GM15510 (cell line): ENCODE data around the gene ERCC1.

ENCODE experiments used
- POLR2A ChIP-seq: IDR thresholded peaks from 3 replicates; pipeline ENCODE4 v1.6.1; 2011; ENCODE audit warnings: borderline replicate concordance; ENCODE audit not compliant: insufficient read length; ENCODE audit errors: extremely low read depth

ERCC1 gene

GRCh38 chr19:45421947-45422498, 1.7 kb downstream of the ERCC1 start:
- no peak for TF ChIP-seq POLR2A

- no peak for TF ChIP-seq POLR2A
Measured at GRCh38 chr19:45420871-45421270, 2.8 kb downstream of the ERCC1 start.

- TF ChIP-seq POLR2A = no peak
Measured at GRCh38 chr19:45420356-45420755, 3.4 kb downstream of the ERCC1 start.

GRCh38 chr19:45419895-45420294, 3.8 kb downstream of the ERCC1 start:
- TF ChIP-seq POLR2A = no peak

GRCh38 chr19:45419396-45419795, 4.3 kb downstream of the ERCC1 start:
- peak; percentile 22 for TF ChIP-seq POLR2A

- no peak for TF ChIP-seq POLR2A
Measured at GRCh38 chr19:45418802-45419201, 4.9 kb downstream of the ERCC1 start.

- no peak for TF ChIP-seq POLR2A
Measured at GRCh38 chr19:45417151-45417550, 6.6 kb downstream of the ERCC1 start.

- no peak for TF ChIP-seq POLR2A
Measured at GRCh38 chr19:45414468-45414867, 9.2 kb downstream of the ERCC1 start.

GRCh38 chr19:45413497-45413896, 10.2 kb downstream of the ERCC1 start:
- TF ChIP-seq POLR2A = no peak

- TF ChIP-seq POLR2A = no peak
Measured at GRCh38 chr19:45409557-45409920, 14.2 kb downstream of the ERCC1 start.

GRCh38 chr19:45408830-45409556, 14.7 kb downstream of the ERCC1 start:
- no peak for TF ChIP-seq POLR2A

- TF ChIP-seq POLR2A = no peak
Measured at GRCh38 chr19:45408121-45408520, 15.6 kb downstream of the ERCC1 start.

- TF ChIP-seq POLR2A = no peak
Measured at GRCh38 chr19:45407091-45407375, 16.7 kb downstream of the ERCC1 start.

- TF ChIP-seq POLR2A = peak; percentile 83
Measured at GRCh38 chr19:45406226-45407090, 17.3 kb downstream of the ERCC1 start, which contains the start of gene POLR1G. Gene POLR1G, plus strand, starts transcription at chr19:45406644. Its CDS starts 53 bp downstream, at chr19:45406697.

- peak; percentile 52 for TF ChIP-seq POLR2A
Measured at GRCh38 chr19:45405435-45406225, 18.1 kb downstream of the ERCC1 start.
